Immature natural killer cell (primary cell): Measurements from ENCODE around the gene PAM. TPM values are rescaled to one million over a fixed set of nuclear protein-coding genes. Genes with fewer than 3 reads are reported as not detected.
A peak's percentile ranks its signal among the peaks of the same experiment; 100 is the strongest.

Experiments
- DNase-seq, 3 donors: peaks; one replicate each; pipeline ENCODE4 v3.0.0; 2022; ENCODE audit warnings: mixed read lengths in 1 of 3
- H3K27ac Mint-ChIP-seq, 6 donors: one replicate each; pipeline ENCODE4 v1.8.0; 2020; ENCODE audit warnings: mixed read lengths in 6 of 6, mild to moderate bottlenecking in 5 of 6, inconsistent platforms in 4 of 6, moderate library complexity in 3 of 6
- H3K27me3 Mint-ChIP-seq, 3 donors: one replicate each; pipeline ENCODE4 v1.8.0; 2020 to 2021; ENCODE audit warnings: low read depth in 3 of 3, mild to moderate bottlenecking in 3 of 3, mixed read lengths in 3 of 3, moderate library complexity in 3 of 3, inconsistent platforms in 1 of 3
- H3K36me3 Mint-ChIP-seq, 3 donors: one replicate each; pipeline ENCODE4 v1.8.0; 2020; ENCODE audit warnings: mixed read lengths in 3 of 3, inconsistent platforms in 2 of 3, mild to moderate bottlenecking in 2 of 3
- H3K4me1 Mint-ChIP-seq, 2 donors: one replicate each; pipeline ENCODE4 v1.8.0; 2020; ENCODE audit warnings: inconsistent platforms in 2 of 2, mild to moderate bottlenecking in 2 of 2, mixed read lengths in 2 of 2, moderate library complexity in 1 of 2
- H3K4me3 Mint-ChIP-seq, 5 donors: one replicate each; pipeline ENCODE4 v1.8.0; 2020; ENCODE audit warnings: mild to moderate bottlenecking in 5 of 5, mixed read lengths in 5 of 5, inconsistent platforms in 3 of 5, moderate library complexity in 3 of 5
- H3K9me3 Mint-ChIP-seq, 6 donors: one replicate each; pipeline ENCODE4 v1.8.0; 2020; ENCODE audit warnings: mild to moderate bottlenecking in 6 of 6, mixed read lengths in 6 of 6, inconsistent platforms in 4 of 6, moderate library complexity in 3 of 6
- polyA plus RNA-seq, 3 donors: library from polyadenylated mRNA; unstranded; fragments of 300-500 nt; fragmentation: Illumina TruSeq; gene quantifications; one replicate each; pipeline ENCODE4 v1.2.3, GENCODE V29; 2021

Gene PAM
- polyA plus RNA-seq, 3 donors from 2014 or later, result 55.2 to 96.2 (median 95.6) TPM

- H3K4me1 Mint-ChIP-seq, result peaks cover 68 to 81% of the 10 kb centered on the region in 2 donors
- H3K27me3 Mint-ChIP-seq, result no peaks in the 10 kb centered on the region
- H3K36me3 Mint-ChIP-seq, result peaks cover 0 to 4% (median 0%) of the 10 kb centered on the region in 3 donors
- H3K4me3 Mint-ChIP-seq, result peak overlapping the region in 2 of 5 donors; percentile 65 to 75
- peak overlapping the region in 4 of 6 donors; percentile 65 to 85 (median 76) for H3K27ac Mint-ChIP-seq
- no peak for DNase-seq
- H3K9me3 Mint-ChIP-seq, result no peaks in the 10 kb centered on the region
Measured at GRCh38 chr5:102796009-102796408, 40.9 kb downstream of the PAM start.

- H3K27ac Mint-ChIP-seq, result peak overlapping the region in 5 of 6 donors; percentile 56 to 85 (median 74)
- no peaks in the 10 kb centered on the region for H3K9me3 Mint-ChIP-seq
- H3K4me3 Mint-ChIP-seq, result peak overlapping the region in 2 of 5 donors; percentile 65 to 75
- H3K4me1 Mint-ChIP-seq, result peaks cover 72 to 85% of the 10 kb centered on the region in 2 donors
- no peak for DNase-seq
- H3K27me3 Mint-ChIP-seq, result no peaks in the 10 kb centered on the region
- peaks cover 0 to 4% (median 0%) of the 10 kb centered on the region in 3 donors for H3K36me3 Mint-ChIP-seq
Measured at GRCh38 chr5:102796498-102796897, 41.4 kb downstream of the PAM start.

DNA sequence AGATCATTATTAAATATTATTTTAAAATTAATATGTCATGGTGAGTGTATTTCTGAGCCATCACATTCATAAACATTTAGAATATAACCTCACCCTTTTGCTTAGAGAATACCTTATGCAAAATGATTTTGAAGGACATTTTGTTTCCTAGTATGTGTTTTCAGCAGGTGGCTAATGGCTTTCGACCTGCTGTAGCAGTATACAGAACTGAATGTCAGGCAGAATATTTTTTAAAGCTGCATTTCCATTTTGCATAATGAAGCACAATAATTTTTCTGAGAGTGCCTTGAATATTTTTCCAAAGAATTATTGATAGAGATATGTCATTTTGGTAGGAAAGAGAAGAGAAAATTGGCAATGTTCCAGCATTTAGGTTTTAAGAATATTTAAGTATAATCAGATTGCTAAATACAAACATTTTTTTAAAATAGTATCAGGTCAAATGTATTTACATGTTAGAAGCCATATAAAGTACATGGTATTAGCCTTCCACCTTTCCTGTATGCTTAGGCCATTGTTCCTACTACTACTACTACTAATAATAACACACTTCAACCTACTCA is 42.3 kb downstream of the PAM start:
- H3K36me3 Mint-ChIP-seq, result peaks cover 0 to 4% (median 0%) of the 10 kb centered on the region in 3 donors
- peaks cover 72 to 85% of the 10 kb centered on the region in 2 donors for H3K4me1 Mint-ChIP-seq

GRCh38 chr5:102798104-102798785 is 43.1 kb downstream of the PAM start:
- Mint-ChIP-seq H3K27ac (peak overlapping the region in 1 of 6 donors; percentile 11), H3K4me3 (peak overlapping the region in 1 of 5 donors; percentile 34), H3K27me3 (no peaks in the 10 kb centered on the region), H3K9me3 (no peaks in the 10 kb centered on the region), H3K36me3 (peaks cover 0 to 4% (median 0%) of the 10 kb centered on the region in 3 donors), H3K4me1 (peaks cover 71 to 85% of the 10 kb centered on the region in 2 donors)
- no peak for DNase-seq

More for the DNA sequence above, 42.3 kb downstream of the PAM start:
- H3K9me3 Mint-ChIP-seq, result no peaks in the 10 kb centered on the region
- H3K27me3 Mint-ChIP-seq, result no peaks in the 10 kb centered on the region
- no peak for DNase-seq
- peak overlapping the region in 1 of 6 donors; percentile 49 for H3K27ac Mint-ChIP-seq
- H3K4me3 Mint-ChIP-seq, result no peak overlapping the region

- H3K27me3 Mint-ChIP-seq, result no peaks in the 10 kb centered on the region
- DNase-seq, result no peak
- H3K4me1 Mint-ChIP-seq, result peaks cover 73 to 91% of the 10 kb centered on the region in 2 donors
- H3K4me3 Mint-ChIP-seq, result no peak overlapping the region
- H3K27ac Mint-ChIP-seq, result peak overlapping the region in 1 of 6 donors; percentile 24
- H3K36me3 Mint-ChIP-seq, result peaks cover 0 to 8% (median 0%) of the 10 kb centered on the region in 3 donors
- no peaks in the 10 kb centered on the region for H3K9me3 Mint-ChIP-seq
Measured at GRCh38 chr5:102799017-102799416, 43.9 kb downstream of the PAM start.

DNA sequence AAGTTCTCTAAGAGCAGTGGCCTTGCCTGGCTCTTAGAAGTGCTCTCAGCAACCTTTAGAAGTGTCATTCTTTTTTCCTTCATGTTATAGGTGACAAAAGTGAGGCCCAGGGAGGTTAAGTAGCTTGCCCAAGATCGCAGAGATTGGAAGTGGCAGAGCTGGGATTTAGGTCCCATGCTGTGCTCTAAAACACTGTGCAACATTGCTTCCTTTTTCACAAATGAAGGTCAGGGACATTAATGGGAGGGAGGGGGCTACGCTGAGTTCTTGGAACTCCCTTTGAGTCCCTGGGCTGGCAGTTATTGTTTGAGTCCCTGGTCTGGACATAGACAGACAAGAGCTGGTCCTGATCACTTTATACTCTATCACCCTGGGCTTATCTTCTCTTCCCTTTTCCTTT is 45.3 kb downstream of the PAM start:
- Mint-ChIP-seq H3K4me1 (peaks cover 65 to 88% of the 10 kb centered on the region in 2 donors), H3K27me3 (no peaks in the 10 kb centered on the region), H3K27ac (peak overlapping the region; percentile 51 to 85 (median 70)), H3K36me3 (peaks cover 0 to 10% (median 2%) of the 10 kb centered on the region in 3 donors), H3K9me3 (no peaks in the 10 kb centered on the region), H3K4me3 (peak overlapping the region; percentile 17 to 68 (median 37))
- no peak for DNase-seq

- H3K4me1 Mint-ChIP-seq, result peaks cover 61 to 82% of the 10 kb centered on the region in 2 donors
- DNase-seq, result peak; percentile 72 to 73 (median 73)
- peak overlapping the region; percentile 71 to 90 (median 86) for H3K27ac Mint-ChIP-seq
Measured at GRCh38 chr5:102801371-102801770, 46.3 kb downstream of the PAM start.

GRCh38 chr5:102802708-102803458 is 47.8 kb downstream of the PAM start:
- Mint-ChIP-seq H3K4me1 (peaks cover 63 to 79% of the 10 kb centered on the region in 2 donors), H3K27me3 (no peaks in the 10 kb centered on the region), H3K36me3 (peaks cover 0 to 6% (median 3%) of the 10 kb centered on the region in 3 donors), H3K4me3 (no peak overlapping the region), H3K27ac (peak overlapping the region in 5 of 6 donors; percentile 51 to 74 (median 71)), H3K9me3 (no peaks in the 10 kb centered on the region)
- no peak for DNase-seq

More at GRCh38 chr5:102801371-102801770, 46.3 kb downstream of the PAM start:
- no peaks in the 10 kb centered on the region for H3K27me3 Mint-ChIP-seq
- no peaks in the 10 kb centered on the region for H3K9me3 Mint-ChIP-seq
- H3K36me3 Mint-ChIP-seq, result peaks cover 0 to 8% (median 3%) of the 10 kb centered on the region in 3 donors
- peak overlapping the region; percentile 75 to 81 (median 76) for H3K4me3 Mint-ChIP-seq

GRCh38 chr5:102807878-102808502 is 52.9 kb downstream of the PAM start:
- H3K27ac Mint-ChIP-seq, result no peak overlapping the region
- H3K4me1 Mint-ChIP-seq, result peaks cover 28 to 41% of the 10 kb centered on the region in 2 donors
- no peak for DNase-seq
- no peaks in the 10 kb centered on the region for H3K9me3 Mint-ChIP-seq
- H3K4me3 Mint-ChIP-seq, result no peak overlapping the region
- H3K36me3 Mint-ChIP-seq, result peaks cover 0 to 6% (median 3%) of the 10 kb centered on the region in 3 donors
- no peaks in the 10 kb centered on the region for H3K27me3 Mint-ChIP-seq

DNA sequence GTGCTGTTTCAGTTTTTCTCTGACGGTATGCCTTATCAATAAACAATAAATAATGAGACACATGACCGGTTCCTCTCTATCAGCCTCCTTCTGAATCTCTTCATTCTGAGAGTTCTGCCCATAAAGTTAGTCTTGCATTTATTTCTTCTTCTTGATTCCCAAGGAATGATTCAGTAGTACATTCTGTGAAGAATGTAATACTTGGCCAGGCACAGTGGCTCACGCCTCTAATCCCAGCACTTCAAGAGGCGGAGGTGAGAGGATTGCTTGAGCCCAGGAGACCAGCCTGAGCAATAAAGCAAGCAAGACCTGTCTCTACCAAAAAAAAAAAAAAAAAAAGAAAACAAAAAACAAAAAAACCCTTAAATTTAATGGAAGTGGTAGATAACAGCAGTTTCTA is 53.9 kb downstream of the PAM start:
- no peak overlapping the region for H3K27ac Mint-ChIP-seq
- no peak for DNase-seq
- no peaks in the 10 kb centered on the region for H3K9me3 Mint-ChIP-seq
- peaks cover 21 to 33% of the 10 kb centered on the region in 2 donors for H3K4me1 Mint-ChIP-seq
- no peak overlapping the region for H3K4me3 Mint-ChIP-seq
- H3K36me3 Mint-ChIP-seq, result peaks cover 0 to 3% (median 3%) of the 10 kb centered on the region in 3 donors
- no peaks in the 10 kb centered on the region for H3K27me3 Mint-ChIP-seq

DNA sequence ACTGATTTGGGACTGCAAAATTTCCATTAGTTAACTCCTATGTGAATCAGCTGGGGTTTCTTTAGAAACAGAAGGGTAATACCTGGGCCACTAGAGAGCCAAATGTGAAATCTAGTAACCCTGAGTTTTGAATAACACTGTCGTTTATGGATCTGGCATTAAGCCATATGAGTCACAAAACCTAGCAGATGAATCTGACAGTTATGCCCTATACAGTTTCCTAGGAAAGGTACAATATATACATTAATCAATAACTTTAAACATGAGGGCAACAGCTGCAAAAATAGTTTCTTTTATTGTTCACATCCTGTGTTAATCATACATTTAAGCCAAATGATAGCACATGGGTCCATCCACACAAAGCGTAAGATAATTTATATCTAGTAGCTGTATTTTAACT is 56.9 kb downstream of the PAM start:
- Mint-ChIP-seq H3K27me3 (peaks cover 0 to 1% (median 0%) of the 10 kb centered on the region in 3 donors), H3K27ac (no peak overlapping the region), H3K4me3 (no peak overlapping the region), H3K36me3 (no peaks in the 10 kb centered on the region), H3K9me3 (no peaks in the 10 kb centered on the region), H3K4me1 (peaks cover 34 to 47% of the 10 kb centered on the region in 2 donors)
- DNase-seq, result no peak

- H3K27ac Mint-ChIP-seq, result no peak overlapping the region
- H3K4me1 Mint-ChIP-seq, result peaks cover 25 to 33% of the 10 kb centered on the region in 2 donors
Measured at GRCh38 chr5:102813740-102814139, 58.6 kb downstream of the PAM start.

DNA sequence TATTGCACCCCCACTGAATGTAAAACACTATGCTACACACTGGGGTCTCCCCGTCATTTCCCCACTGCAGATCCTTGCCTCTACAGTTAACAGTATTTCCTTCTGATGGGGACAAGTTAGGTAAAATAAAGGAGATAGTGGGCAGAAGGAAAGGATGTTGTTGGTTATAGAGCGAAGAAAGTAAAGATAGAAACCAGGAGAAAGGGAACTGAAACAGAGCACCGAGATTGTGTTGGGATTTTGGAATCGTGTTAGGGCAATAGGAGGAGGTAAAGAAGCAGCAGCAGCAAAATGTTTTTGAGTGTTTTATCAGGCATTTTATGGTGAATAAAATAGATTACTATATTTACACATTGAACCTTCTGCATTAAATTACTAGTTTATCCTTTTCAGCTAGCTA is 60.0 kb downstream of the PAM start:
- no peak for DNase-seq
- Mint-ChIP-seq H3K9me3 (no peaks in the 10 kb centered on the region), H3K36me3 (no peaks in the 10 kb centered on the region), H3K27me3 (peaks cover 0 to 1% (median 0%) of the 10 kb centered on the region in 3 donors), H3K27ac (peak overlapping the region in 1 of 6 donors; percentile 30), H3K4me3 (no peak overlapping the region), H3K4me1 (peaks cover 21 to 25% of the 10 kb centered on the region in 2 donors)

More at GRCh38 chr5:102813740-102814139, 58.6 kb downstream of the PAM start:
- Mint-ChIP-seq H3K9me3 (no peaks in the 10 kb centered on the region), H3K36me3 (no peaks in the 10 kb centered on the region), H3K27me3 (peaks cover 0 to 1% (median 0%) of the 10 kb centered on the region in 3 donors), H3K4me3 (no peak overlapping the region)
- no peak for DNase-seq
